Upper lobe of right lung (tissue), 1 donor: ENCODE results near the gene CELSR2. TPM values are rescaled to one million over a fixed set of nuclear protein-coding genes. Genes with fewer than 3 reads are reported as not detected.

ENCODE experiments used
- ATAC-seq: fragments of 200-7000 bp; cut with Tn5 transposase; one replicate; pipeline ENCODE4 v1.9.1; 2020; ENCODE audit warnings: mild to moderate bottlenecking, moderate library complexity
- DNase-seq: peaks from one replicate; pipeline ENCODE4 v3.0.0-alpha.2; 2020
- H3K27ac ChIP-seq: fragments of 200-600 bp; one replicate; pipeline ENCODE4 v1.8.0; 2022
- H3K27me3 ChIP-seq: fragments of 200-600 bp; one replicate; pipeline ENCODE4 v1.8.0; 2022; ENCODE audit warnings: mild to moderate bottlenecking
- H3K36me3 ChIP-seq: fragments of 200-600 bp; one replicate; pipeline ENCODE4 v1.8.0; 2022
- H3K4me1 ChIP-seq: fragments of 200-600 bp; one replicate; pipeline ENCODE4 v1.8.0; 2022
- H3K4me3 ChIP-seq: fragments of 200-600 bp; one replicate; pipeline ENCODE4 v1.8.0; 2022; ENCODE audit warnings: mild to moderate bottlenecking
- H3K9me3 ChIP-seq: fragments of 200-600 bp; one replicate; pipeline ENCODE4 v1.8.0; 2022
- intact Hi-C: fragments of 100-400 bp; cut with DNase I; formaldehyde crosslinking; loops from one replicate; pipeline ENCODE4 v1.11.0; 2022
- total RNA-seq: library from RNA; stranded (reverse); fragmentation: NEBNext Ultra II Directional; extraction: Animal tissue kit (Norgen Biotek cat#: 25700); gene quantifications from one replicate; pipeline ENCODE4 v1.2.1, GENCODE V29; 2021
- TF ChIP-seq, protein P1 (sequence below): fragments of 200-600 bp; IDR thresholded peaks from one replicate; pipeline ENCODE4 v1.8.0; 2022; ENCODE audit warnings: antibody characterized with exemption
- donor health status: DM: no; HTN: yes; CAD: no; lungs with severe emphysema.

CELSR2 gene
- total RNA-seq, 1 donor from 2014 or later, result 7.4 TPM

DNA sequence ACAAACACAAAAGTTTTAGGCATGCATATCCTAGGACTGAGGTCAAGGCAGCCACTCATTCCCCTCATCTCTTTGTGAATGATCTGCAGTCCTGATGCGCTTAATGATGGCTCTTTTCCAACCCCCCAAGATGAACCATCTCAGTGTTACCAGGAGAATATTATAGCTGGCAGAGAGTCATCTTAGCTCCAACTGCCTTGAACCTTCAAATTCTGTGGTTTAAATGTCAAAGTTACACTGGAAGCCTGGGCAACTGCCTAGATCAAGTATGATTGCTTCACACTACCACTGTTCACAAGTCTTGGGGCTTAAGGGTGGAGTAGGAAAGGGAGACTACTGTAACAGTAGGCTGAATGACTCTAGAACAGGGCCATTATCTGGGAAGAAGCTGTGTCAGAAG lies 65.5 kb downstream of the CELSR2 start:
- no peaks in the 10 kb centered on the region for H3K9me3 ChIP-seq
- TF ChIP-seq, protein P1, sequence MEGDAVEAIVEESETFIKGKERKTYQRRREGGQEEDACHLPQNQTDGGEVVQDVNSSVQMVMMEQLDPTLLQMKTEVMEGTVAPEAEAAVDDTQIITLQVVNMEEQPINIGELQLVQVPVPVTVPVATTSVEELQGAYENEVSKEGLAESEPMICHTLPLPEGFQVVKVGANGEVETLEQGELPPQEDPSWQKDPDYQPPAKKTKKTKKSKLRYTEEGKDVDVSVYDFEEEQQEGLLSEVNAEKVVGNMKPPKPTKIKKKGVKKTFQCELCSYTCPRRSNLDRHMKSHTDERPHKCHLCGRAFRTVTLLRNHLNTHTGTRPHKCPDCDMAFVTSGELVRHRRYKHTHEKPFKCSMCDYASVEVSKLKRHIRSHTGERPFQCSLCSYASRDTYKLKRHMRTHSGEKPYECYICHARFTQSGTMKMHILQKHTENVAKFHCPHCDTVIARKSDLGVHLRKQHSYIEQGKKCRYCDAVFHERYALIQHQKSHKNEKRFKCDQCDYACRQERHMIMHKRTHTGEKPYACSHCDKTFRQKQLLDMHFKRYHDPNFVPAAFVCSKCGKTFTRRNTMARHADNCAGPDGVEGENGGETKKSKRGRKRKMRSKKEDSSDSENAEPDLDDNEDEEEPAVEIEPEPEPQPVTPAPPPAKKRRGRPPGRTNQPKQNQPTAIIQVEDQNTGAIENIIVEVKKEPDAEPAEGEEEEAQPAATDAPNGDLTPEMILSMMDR, result no peak
- ATAC-seq (no peak), DNase-seq (no peak)
- H3K4me3 ChIP-seq, result no peak overlapping the region
- H3K4me1 ChIP-seq, result peaks cover 5% of the 10 kb centered on the region
- H3K36me3 ChIP-seq, result peaks cover 76% of the 10 kb centered on the region
- no peaks in the 10 kb centered on the region for H3K27me3 ChIP-seq
- intact Hi-C loops, result no loop called here
- H3K27ac ChIP-seq, result no peak overlapping the region

DNA sequence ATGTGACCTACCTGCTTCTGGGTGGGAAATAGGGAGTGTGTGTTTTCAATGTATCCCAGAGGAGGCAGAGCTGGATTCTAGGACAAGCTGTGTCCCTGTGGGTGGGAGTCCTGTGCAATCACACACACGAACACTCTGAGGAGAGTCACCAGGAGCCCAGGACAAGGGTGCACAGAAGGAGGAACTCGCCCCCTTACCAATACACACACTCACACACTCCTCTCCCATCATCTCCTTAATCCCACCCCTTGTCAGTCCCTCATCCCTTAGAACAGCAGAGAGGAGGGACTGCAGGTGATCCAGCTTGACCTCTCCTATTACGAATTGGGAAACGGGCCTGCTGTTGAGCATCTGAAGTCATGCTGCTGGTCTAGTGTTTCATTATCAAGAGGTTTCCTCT lies 65.9 kb downstream of the CELSR2 start:
- DNase-seq, result no peak
- intact Hi-C loops, result no loop called here
- Histone ChIP-seq H3K27ac (no peak overlapping the region), H3K4me1 (peaks cover 5% of the 10 kb centered on the region), H3K36me3 (peaks cover 81% of the 10 kb centered on the region), H3K27me3 (no peaks in the 10 kb centered on the region), H3K4me3 (no peak overlapping the region), H3K9me3 (no peaks in the 10 kb centered on the region)
- ATAC-seq, result no peak
- TF ChIP-seq, protein P1, result no peak

DNA sequence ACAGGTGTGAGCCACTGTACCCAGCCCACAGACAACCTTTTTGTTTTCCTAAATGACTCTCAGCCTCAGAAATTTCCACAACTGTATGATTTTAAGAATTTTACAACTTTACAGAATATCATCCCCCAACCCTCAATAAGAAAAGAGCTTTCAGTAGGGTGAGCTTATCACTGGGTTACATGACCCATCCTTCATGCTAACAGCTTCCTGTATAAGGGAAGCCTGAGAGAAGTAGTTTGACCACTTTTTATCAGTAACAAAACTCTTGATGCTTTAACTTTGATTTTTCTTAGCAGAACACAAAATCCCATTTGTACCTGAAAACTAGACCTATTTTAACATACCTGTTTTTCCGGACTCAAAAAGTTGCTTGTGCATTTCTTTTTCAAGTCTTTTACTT lies 67.2 kb downstream of the CELSR2 start:
- intact Hi-C loops, result no loop called here
- Histone ChIP-seq H3K27me3 (no peaks in the 10 kb centered on the region), H3K9me3 (no peaks in the 10 kb centered on the region), H3K4me3 (no peak overlapping the region), H3K27ac (no peak overlapping the region), H3K4me1 (peaks cover 5% of the 10 kb centered on the region), H3K36me3 (peaks cover 89% of the 10 kb centered on the region)
- DNase-seq (no peak), ATAC-seq (no peak)
- TF ChIP-seq, protein P1, result no peak

DNA sequence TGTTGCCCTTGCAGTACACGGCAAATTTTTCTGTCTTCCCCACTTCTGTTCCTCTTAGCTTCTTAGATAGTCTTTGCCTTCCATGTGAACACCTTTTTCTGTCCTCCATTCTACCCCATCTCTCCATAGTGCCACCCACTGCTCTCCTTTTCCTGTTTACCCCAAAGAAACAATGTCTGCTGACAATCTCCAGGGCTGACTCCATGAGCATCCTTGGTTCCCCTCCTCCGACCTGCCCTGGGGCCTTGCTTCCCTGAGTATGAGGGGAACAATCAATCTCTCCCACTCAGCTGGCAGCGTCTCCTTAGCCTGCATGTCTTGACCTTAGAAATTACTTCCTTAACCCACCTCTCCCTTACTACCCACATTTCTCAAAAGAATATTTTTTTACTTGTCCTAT lies 69.8 kb downstream of the CELSR2 start:
- peaks cover 100% of the 10 kb centered on the region for H3K36me3 ChIP-seq

DNA sequence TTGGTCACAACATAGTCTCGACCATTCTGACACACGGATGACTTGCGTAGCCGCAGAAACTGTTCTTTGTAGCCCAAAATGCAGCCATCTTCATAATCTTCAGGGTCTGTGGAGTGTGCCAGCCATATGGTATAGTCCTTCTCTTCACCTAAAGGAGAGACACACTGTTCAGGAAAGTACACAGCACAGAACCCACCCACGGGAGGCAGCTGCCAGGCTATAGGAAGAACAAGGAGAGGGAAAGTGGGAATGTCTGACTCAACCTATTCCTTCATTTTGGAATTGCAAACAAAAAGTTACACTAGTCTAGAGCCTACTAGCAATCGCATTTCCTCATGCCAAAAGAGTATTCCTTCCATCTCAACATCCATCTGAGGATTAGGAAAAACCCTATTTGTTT lies 73.6 kb downstream of the CELSR2 start:
- no peak overlapping the region for H3K27ac ChIP-seq
- DNase-seq (no peak), ATAC-seq (no peak)
- H3K4me1 ChIP-seq, result no peaks in the 10 kb centered on the region
- H3K9me3 ChIP-seq, result no peaks in the 10 kb centered on the region
- H3K4me3 ChIP-seq, result no peak overlapping the region
- H3K27me3 ChIP-seq, result no peaks in the 10 kb centered on the region
- H3K36me3 ChIP-seq, result peaks cover 97% of the 10 kb centered on the region
- intact Hi-C loops, result no loop called here
- TF ChIP-seq, protein P1, result no peak

More for the DNA sequence above, 69.8 kb downstream of the CELSR2 start:
- Histone ChIP-seq H3K9me3 (no peaks in the 10 kb centered on the region), H3K27ac (no peak overlapping the region), H3K4me1 (no peaks in the 10 kb centered on the region), H3K4me3 (no peak overlapping the region), H3K27me3 (no peaks in the 10 kb centered on the region)
- intact Hi-C loops, result no loop called here
- ATAC-seq, result no peak
- TF ChIP-seq, protein P1, result no peak
- no peak for DNase-seq

Other genes starting within 250 kb of the CELSR2 start
- 14.7 TPM for gene WDR47, start 207.4 kb upstream of the CELSR2 start, total RNA-seq
- 41.1 TPM for gene TAF13, start 173.5 kb upstream of the CELSR2 start, total RNA-seq
- gene TMEM167B, start 158.8 kb upstream of the CELSR2 start, total RNA-seq, result 49.7 TPM
- 5.6 TPM for gene ELAPOR1, start 135.4 kb upstream of the CELSR2 start, total RNA-seq
- gene SARS1, start 35.6 kb upstream of the CELSR2 start, total RNA-seq, result 194 TPM
- gene PSRC1, start 33.6 kb downstream of the CELSR2 start, total RNA-seq, result 2.9 TPM
- 3.6 TPM for gene MYBPHL, start 57.5 kb downstream of the CELSR2 start, total RNA-seq
- gene SORT1, start 148.4 kb downstream of the CELSR2 start, total RNA-seq, result 183 TPM
- 67.8 TPM for gene PSMA5, start 176.9 kb downstream of the CELSR2 start, total RNA-seq
- 3.1 TPM for gene SYPL2, start 217.0 kb downstream of the CELSR2 start, total RNA-seq
- gene ATXN7L2, start 234.4 kb downstream of the CELSR2 start, total RNA-seq, result 4.6 TPM
- 13.1 TPM for gene CYB561D1, start 244.6 kb downstream of the CELSR2 start, total RNA-seq